Measurements from ENCODE around the gene SYPL2.

GRCh38 chr1:109443476-109443875 is 22.9 kb upstream of the SYPL2 start:
- no peak for TF ChIP-seq CTCF (IDR thresholded peaks at IDR 0.05)
- no peak for TF ChIP-seq POLR2A (IDR thresholded peaks at IDR 0.05)

All from esophagus squamous epithelium (tissue), 4 donors.